NB4 (cell line): ENCODE results near the gene CKAP5.

ENCODE experiments used
- DNase-seq: peaks from one replicate; pipeline ENCODE4 v3.0.0; 2010; ENCODE audit warnings: low read depth
- H3K4me3 ChIP-seq: one replicate; pipeline ENCODE4 v1.5.1; 2011; ENCODE audit warnings: mild to moderate bottlenecking, low read depth, low read length, moderate library complexity
- CTCF ChIP-seq: IDR thresholded peaks from one replicate; pipeline ENCODE4 v1.5.1; 2012; ENCODE audit warnings: low read depth, low read length
- MAX ChIP-seq: IDR thresholded peaks from 2 replicates; pipeline ENCODE4 v1.6.1; 2011; ENCODE audit warnings: low read depth, low read length
- MYC ChIP-seq: IDR thresholded peaks from 2 replicates; pipeline ENCODE4 v1.6.1; 2011; ENCODE audit warnings: low read depth, low read length
- POLR2A ChIP-seq: IDR thresholded peaks from 2 replicates; pipeline ENCODE4 v1.6.1; 2011; ENCODE audit warnings: mild to moderate bottlenecking; ENCODE audit not compliant: insufficient read length; ENCODE audit errors: extremely low read depth

CKAP5 gene

GRCh38 chr11:46696212-46696558 lies 149.9 kb downstream of the CKAP5 start:
- DNase-seq, result no peak
- TF ChIP-seq POLR2A (no peak), CTCF (no peak)
- H3K4me3 ChIP-seq, result no peak overlapping the region

- no peak for DNase-seq
- TF ChIP-seq MYC, result no peak
- no peak overlapping the region for H3K4me3 ChIP-seq
Measured at GRCh38 chr11:46695345-46696211, 150.5 kb downstream of the CKAP5 start.

GRCh38 chr11:46694607-46695006 lies 151.5 kb downstream of the CKAP5 start:
- no peak for TF ChIP-seq CTCF
- TF ChIP-seq MYC, result no peak
- TF ChIP-seq POLR2A, result no peak
- no peak for TF ChIP-seq MAX
- DNase-seq, result no peak
- H3K4me3 ChIP-seq, result no peak overlapping the region

GRCh38 chr11:46694072-46694471 lies 152.0 kb downstream of the CKAP5 start:
- DNase-seq, result no peak
- H3K4me3 ChIP-seq, result no peak overlapping the region
- no peak for TF ChIP-seq CTCF
- no peak for TF ChIP-seq MYC
- TF ChIP-seq POLR2A, result no peak
- no peak for TF ChIP-seq MAX

GRCh38 chr11:46693597-46694012 lies 152.5 kb downstream of the CKAP5 start:
- no peak overlapping the region for H3K4me3 ChIP-seq
- TF ChIP-seq MAX, result no peak
- TF ChIP-seq POLR2A, result no peak
- no peak for TF ChIP-seq CTCF
- TF ChIP-seq MYC, result no peak
- DNase-seq, result no peak
